Ishikawa (cell line): ENCODE results near the gene KIAA1217.

Experiments used
- CEBPB ChIP-seq: IDR thresholded peaks from 2 replicates; pipeline ENCODE4 v1.6.1; 2012
- CREB1 ChIP-seq: IDR thresholded peaks from 2 replicates; pipeline ENCODE4 v1.6.1; 2012; ENCODE audit warnings: low read depth
- EGR1 ChIP-seq: IDR thresholded peaks from 2 replicates; pipeline ENCODE4 v1.6.1; 2012
- EP300 ChIP-seq: IDR thresholded peaks from 2 replicates; pipeline ENCODE4 v1.6.1; 2012; ENCODE audit warnings: borderline replicate concordance
- FOXM1 ChIP-seq: IDR thresholded peaks from 2 replicates; pipeline ENCODE4 v1.6.1; 2012; ENCODE audit warnings: low read depth, borderline replicate concordance
- MAX ChIP-seq: IDR thresholded peaks from 2 replicates; pipeline ENCODE4 v1.6.1; 2012
- NFIC ChIP-seq: IDR thresholded peaks from 2 replicates; pipeline ENCODE4 v1.6.1; 2012
- REST ChIP-seq: IDR thresholded peaks from 2 replicates; pipeline ENCODE4 v1.6.1; 2012; ENCODE audit warnings: low read depth, mild to moderate bottlenecking
- TAF1 ChIP-seq: IDR thresholded peaks from 2 replicates; pipeline ENCODE4 v1.6.1; 2012; ENCODE audit warnings: low read depth, mild to moderate bottlenecking
- TEAD4 ChIP-seq: IDR thresholded peaks from 2 replicates; pipeline ENCODE4 v1.6.1; 2012
- USF1 ChIP-seq: IDR thresholded peaks from 2 replicates; pipeline ENCODE4 v1.6.1; 2012

DNA sequence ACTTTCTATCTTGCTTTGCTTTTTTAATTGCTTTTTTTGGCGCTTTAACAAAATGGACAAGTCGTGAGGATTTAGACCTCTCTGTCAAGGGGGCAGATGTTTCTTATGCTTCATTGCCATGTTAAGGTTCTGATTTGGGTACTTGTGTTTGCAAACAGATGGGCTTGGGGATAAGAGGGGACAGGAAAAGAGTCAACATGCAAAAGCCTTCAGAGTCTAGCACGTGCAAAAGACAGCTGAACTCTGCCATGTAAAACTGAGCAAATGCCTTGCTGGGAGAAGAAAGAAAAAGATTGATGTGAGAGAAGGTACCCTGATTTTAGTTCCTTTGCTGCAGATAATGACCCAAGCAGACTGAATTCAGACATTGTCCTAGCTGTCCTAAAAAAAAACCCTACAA, 173.1 kb downstream of the KIAA1217 start:
- no peak for TF ChIP-seq EP300
- no peak for TF ChIP-seq CEBPB
- no peak for TF ChIP-seq TEAD4
- TF ChIP-seq USF1, result no peak
- no peak for TF ChIP-seq FOXM1
- no peak for TF ChIP-seq REST
- no peak for TF ChIP-seq MAX
- TF ChIP-seq NFIC, result no peak
- no peak for TF ChIP-seq EGR1
- no peak for TF ChIP-seq CREB1
- TF ChIP-seq TAF1, result no peak
